Amygdala (tissue), 56 donors: ENCODE measurements around the gene KIZ.

Experiments
- DNase-seq, 56 donors: peaks; one replicate each; lab custom pipeline; 2025; lab: John Stamatoyannopoulos, UW

Gene KIZ

DNA sequence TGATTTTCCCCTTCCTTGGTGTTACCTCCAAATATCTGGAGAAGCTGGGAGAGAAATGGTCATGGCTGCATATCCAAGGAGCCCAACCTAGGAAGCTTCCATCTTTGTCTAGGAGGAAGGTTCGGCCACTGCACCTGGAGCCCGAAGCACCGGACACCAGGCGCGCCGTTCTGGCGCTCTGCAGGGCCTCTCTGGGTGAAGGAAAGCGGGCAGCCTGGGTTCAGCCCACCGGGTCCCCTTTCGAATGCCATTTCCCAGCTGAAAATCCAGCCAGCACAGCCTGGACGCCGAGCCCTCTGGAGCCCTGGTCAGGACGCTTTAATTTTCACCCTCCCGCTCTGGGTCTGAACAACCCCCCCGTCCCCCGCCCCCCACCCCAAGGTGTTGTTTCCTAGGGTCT lies 21.0 kb upstream of the KIZ start:
- DNase-seq = no peak

DNA sequence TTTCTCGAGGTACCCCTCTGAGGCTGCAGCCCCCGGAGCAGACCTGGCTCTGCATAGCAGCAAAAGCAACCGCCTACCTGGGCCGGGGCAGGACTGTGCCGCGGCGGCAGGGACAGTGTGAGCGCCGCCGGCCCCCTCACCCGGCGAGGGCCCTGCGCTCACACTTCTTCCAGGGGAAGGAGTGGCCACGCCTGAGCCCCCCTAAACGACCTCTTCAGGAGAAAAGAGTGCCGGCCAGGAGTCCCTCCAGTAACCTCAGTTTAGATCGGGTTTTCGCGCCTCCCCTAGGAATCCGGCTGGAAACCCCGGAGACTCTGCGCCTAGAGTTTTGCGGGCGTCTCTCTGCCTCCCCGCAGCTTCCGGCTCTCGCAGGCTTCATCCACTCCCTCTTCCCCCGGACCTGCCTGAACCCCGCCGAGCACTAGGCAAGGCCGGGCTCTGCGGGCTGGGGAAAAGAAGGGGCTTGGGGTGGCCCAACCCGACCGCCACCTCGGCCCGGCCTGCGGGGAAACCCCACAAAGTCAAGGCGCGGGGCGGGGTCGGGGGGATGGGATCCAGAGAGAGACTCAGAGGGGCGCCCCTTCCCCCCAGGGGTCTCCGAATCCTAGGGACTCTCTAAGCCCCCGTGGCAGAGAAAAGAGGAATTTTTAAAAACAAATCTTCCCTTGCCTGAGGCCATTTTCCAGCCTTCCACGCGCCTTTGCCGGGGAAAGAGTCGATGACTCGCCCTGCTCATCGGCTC lies 20.3 kb upstream of the KIZ start:
- DNase-seq = no peak

DNA sequence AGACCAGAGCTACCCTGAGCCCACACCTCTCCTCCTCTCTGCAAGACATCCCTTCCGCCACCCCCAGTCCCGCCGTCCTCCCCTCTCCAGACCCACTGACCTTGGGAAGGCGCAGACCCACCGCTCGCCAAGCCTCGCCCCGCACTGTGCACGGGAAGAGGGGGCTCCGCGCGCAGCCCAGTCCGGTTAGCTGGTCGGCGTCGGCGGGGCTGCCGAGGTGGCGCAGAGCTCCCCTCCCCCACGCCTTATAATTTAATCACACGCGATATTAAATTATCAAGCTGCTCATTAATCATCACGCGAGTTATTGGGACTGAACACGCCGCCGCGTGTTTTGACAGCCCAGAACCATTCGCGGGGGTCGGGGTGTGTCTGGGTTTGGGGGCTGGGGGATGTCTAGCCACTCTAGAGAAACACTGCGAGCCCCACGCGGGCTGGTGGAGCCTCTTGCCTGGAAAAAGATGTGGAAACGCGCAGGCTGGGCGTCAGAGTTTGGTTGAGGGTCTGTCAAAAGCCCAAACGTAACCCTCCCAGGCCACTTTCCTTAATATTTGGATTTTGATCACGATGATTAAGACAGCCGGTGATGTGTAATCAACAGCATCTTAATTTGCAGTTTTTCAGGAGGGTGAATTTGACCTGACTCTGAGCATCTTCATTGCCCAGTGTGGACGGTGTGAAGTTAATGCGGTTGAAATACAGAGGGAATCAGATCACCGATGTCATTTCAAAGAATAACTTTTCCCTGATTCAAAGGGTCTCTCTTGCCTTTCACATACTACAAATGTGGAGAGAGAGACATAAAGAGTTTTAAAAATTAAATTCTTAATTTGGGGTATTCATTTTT lies 19.5 kb upstream of the KIZ start, which contains the start of gene LINC00237:
Gene LINC00237, minus strand, starts transcription at position 188 of the 847 bp plus-strand sequence.
- no peak for DNase-seq

DNA sequence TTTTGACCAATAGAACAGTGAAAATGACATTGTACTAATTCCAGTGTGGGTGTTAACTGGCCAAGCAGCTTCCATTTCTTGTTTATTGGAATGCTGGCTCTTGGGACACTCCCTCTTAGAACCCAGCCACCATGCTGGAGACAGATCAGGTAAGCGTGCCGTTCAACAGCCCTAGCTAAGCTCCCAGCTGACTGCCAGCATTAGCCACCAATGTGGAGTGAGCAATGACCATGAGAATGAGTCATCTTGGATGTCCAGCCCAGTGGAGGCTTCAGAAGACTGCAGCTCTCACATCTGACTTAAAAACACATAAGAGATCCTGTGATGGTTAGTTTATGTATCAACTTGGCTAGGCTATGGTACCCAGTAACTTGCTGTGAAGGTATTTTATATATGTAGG lies 16.7 kb upstream of the KIZ start:
- no peak for DNase-seq

DNA sequence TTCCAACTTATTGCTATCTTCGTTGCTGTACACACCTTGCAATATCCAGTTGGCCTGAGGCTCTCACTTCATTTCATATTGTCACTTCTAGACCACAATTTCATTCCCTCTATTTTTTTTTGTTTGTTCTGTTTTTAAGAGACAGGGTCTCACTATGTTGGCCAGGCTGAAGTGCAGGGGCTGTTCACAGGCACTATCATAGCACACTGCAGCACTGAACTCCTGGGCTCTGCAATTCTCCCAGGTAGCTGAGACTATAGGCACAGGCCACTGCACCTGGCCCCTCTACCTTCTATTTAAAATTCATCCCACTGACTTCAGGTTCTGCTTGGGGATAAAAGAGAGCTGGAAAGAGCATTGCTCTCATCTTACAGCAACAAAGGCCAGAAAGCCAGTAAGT lies 15.1 kb upstream of the KIZ start:
- no peak for DNase-seq

DNA sequence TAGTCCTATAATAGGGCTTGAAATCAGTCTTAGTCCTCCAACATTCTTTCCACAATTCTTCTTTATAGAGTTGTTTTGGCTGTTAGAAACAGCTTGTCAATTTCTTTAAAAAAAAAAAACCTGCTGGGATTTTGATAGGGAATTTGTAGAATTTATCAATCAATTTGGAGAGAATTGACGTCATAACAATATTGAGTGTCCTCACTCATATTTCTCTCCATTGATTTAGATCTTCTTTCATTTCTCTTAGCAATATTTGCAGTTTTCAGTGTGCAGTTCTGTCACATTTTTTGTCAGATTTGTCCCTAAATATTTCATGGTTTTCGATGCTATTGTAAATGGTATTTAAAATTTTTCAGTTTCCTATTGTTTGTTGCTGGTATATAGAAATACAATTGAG lies 14.5 kb upstream of the KIZ start:
- no peak for DNase-seq

DNA sequence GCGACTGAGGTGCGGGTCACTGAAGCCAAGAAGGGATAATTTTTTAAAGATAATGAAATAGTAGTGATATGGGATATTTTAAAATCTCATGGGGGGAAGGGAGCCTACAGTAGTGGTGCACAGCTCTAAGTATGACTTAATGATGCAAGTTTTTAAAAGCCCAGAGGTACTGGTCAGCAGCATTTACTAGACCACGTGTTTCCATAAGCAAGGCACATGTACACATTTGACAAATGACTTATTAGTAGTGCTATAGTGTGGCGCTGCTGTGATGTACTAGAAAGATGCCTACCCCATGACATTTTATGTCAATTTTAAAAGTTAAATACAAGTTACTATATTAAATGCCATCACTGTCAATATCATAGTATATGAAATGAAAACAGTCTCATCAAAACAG lies 12.2 kb upstream of the KIZ start:
- no peak for DNase-seq

DNA sequence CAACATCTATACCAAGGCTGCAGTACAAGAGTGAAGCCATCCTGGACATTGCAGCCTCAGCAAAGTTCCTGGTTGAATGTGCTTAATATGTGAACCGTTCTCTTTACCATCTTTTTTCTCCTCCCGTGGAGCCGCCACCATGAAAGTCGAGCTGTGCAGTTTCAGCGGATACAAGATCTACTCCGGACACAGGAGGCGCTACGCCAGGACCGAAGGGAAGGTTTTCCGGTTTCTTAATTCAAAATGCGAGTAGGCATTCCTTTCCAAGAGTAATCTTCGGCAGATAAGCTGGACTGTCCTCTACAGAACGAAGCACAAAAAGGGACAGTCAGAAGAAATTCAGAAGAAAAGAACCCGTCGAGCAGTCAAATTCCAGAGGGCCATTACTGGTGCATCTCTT lies 11.3 kb upstream of the KIZ start:
- DNase-seq = no peak

DNA sequence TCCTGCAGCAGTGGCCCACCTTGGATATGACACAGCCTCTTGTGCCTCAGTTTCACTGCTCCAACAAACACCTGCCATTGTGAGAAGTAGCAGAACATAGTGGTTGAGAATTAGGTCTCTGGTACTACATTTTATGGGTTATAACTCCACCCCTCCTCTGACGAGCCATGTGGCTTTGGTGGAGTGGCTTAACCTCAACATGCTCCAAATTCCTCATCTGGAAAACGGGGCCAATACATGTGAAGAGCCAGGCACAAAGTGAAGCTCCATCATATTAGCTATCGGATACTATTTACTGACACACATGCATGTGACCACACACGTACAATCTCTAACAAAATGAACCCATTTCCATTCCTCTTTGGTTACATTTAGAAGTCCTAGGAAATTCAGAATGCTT lies 8.4 kb upstream of the KIZ start:
- DNase-seq = no peak

DNA sequence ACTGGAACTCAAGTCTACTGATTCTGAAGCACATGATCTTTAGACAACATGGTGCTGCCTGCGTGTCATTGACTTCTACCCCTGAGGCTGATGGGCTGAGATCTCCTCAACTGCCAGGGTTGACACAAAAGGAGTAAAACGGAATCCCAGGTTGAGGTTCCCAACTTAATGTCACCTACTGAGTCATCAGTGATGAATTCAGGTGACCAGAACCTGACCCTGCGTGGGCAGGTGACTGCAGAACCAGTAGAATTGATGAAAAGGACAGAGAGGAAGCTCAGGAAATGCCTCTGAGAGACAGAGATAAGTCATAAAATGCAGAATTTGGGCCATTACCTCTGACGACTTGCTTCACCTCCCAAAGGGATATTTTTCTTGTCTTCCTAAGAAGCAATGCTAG lies 7.7 kb upstream of the KIZ start:
- DNase-seq = no peak

DNA sequence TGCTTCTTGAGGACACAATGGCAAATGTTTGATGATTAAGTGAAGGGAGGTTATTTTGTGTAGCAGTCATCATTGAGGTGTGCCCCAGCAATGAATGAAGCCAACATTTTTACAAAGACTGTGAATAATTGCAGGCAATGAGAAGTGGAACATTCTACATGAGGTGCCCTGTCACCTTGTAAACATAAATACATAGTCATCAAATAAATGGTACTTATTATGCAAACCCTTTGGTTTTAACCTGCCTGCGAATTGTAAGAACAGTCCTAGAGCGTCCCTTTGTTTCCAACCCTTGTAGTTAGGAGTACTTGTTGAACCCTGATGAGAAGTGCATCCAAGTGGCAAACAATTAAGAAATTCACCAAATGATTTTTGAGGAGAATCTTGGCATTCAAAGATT lies 7.1 kb upstream of the KIZ start:
- DNase-seq = no peak

DNA sequence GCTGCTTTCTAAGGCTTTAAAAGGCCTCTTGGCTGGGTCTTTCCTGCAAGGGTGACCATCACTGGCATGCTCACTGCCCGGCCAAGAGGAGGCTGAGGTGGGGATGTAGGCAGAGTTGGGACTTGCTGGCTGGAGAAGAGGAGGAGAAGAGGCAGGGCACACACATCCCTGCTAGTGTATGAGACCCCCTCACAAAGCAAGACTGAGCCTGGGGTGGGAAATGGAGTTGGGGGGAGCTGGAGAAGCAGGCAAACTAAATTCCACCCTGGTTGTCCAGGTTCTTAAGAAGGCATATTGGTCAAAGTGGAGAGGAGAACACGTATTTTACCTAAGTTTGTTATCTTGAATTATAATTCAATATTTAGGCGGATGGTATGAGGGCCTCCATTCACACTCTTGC lies 1.7 kb upstream of the KIZ start:
- DNase-seq = no peak

DNA sequence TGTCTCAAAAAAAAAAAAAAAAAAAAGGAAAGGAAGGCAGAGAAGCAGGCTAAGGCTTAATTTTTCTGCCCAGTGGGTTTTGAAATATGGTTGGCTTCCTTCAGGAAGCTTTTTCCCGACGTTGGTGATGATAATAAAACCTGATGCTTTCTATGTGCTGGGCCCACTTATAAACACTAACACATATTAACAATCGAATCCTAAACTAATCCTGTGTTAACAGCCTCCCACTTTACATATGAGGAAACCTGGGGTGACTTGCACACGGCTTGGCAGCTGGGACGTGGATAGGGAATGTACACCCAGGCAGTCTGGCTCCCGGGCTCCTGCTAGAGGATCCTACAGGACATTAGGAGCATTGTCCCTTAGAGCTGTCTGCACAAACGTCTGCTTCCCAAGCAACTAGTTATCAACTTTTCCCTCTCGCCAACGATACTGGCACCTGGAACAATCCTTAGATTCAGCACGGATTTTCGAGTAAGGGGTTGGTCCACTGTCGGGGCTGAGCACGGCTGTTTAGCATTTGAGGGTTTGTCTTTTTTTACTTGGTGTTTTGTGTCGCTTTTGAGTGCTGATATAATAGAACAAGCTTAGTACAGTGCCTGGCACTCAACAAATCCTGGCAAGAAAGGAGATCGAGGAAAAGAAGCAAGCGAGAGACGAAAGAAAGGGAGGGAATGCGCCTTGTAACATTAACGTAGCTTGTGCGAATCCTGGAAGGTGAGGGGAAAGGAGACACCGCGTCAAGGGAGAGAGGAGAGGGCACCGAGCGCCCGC lies 622 bp upstream of the KIZ start:
- DNase-seq = peak in 20 of 56 donors; percentile 12 to 76 (median 50)

DNA sequence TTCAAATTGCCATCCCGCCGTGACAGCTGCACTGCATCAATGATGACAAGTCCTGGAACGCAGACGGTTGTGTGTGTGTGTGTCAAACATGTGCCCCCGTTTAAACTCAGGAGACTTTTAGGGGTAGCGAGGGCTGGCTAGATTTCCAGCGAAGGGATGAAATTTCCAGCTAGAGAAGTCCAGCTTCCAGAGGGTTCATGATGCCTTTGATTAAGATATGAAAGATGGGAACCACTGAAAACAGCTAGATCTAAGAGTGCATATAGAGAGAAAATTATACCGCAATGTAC lies 644 bp downstream of the KIZ start:
- peak in 7 of 56 donors; percentile 9 to 63 (median 40) for DNase-seq

DNA sequence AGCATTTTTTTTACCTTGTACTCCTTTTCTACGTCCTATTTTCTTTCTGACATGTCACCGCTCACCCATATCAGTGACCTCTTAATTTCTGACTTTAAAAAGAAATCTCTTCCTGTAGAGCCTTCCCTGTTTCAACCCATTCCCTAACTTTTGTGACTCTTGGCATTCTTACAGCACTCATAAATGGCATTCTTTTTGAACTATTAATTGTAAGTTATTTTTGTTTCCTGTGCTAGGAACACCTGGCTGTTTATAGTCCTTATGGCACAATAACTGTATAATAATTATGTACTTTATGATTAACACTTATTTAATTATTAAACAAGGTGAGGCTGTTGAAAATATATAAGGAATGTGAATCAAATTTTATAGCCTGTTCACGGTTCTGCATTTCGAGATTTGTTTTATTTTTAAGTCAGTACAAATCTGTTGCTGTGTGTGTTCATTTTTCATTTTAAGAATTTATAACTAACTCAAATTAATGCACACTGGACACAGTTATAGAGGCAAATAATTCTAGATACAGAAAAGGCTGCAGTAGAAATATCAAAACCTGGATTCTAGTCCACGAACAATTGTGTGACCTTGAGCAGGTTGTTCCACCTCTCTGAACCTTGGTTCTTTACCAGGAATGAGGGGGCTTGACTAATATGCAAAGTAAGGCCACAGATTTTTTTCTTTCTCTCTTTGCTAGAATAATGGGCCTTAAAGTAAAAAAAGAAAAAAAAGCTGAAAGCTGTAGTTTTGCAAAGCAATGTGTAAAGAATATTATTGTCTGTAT lies 1.5 kb downstream of the KIZ start:
- no peak for DNase-seq

DNA sequence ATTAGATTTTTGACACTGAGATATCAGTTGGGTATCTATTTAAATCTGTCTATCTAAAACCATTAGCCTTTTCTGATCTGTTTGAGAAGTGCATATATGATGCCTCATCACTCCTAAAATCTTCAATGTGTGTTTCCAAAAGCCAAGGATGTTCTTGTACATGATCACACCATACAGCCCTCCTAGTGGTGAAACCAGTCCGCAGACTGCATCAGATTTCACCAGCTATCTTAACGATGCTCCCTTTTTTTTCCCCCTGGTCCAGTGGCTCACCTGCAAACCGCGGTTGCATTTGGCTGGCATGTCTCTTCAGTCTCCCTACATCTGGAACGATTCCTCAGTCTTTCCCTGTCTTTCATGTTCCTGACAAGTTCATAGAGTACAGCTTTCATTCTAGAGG lies 4.0 kb downstream of the KIZ start:
- DNase-seq = no peak

DNA sequence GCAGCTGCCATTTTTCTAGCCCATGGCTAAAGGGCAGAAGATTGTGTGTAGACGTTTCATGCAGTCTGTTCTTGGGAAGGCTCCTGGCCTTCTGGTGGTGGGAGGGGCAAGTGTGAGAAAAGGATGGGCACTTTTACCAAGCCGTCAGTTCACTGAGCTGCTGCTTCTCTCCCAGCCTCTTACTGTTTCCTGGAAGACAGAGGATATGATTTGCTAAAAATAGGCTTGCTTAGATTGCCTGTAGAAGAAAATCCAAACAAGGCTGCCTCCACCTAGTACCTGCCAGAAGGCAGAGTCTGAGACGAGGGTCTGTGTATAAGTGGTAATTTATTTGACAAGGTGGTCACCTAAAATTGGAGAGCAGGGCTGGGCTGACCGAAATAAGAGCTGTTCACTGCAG lies 7.5 kb downstream of the KIZ start:
- no peak for DNase-seq

DNA sequence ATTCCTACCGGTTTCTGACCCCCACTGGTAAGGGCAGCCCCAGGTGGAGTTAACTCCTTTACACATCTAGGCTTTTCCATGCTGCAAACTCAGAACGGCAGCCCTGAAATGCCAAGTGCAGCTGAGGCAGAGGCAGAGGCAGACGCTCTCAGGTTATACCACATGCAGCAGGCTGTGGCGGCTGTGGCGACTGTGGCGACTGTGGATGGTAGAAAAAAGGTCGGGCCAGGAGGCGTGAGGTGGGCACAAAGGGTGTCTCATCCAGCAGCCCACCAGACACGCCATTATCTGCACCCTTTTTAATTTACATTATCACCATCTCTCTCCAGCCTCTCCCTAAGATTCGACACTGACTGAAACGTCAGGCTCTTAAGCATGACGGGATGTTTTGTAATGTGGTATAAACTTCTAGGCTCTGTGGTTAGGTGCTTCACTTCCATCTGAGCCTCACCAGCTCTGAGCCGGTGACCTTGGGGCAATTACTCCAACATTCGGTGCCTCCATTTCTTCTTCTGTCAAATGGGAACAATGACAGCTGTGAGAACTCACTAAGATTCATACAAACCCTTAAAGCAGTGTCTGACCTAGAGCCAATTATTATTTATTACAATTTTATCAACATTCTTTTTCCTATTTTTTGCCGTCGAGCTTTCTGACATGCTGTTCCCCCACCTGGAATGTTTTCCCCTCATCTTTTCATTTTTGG lies 8.2 kb downstream of the KIZ start:
- DNase-seq = no peak

DNA sequence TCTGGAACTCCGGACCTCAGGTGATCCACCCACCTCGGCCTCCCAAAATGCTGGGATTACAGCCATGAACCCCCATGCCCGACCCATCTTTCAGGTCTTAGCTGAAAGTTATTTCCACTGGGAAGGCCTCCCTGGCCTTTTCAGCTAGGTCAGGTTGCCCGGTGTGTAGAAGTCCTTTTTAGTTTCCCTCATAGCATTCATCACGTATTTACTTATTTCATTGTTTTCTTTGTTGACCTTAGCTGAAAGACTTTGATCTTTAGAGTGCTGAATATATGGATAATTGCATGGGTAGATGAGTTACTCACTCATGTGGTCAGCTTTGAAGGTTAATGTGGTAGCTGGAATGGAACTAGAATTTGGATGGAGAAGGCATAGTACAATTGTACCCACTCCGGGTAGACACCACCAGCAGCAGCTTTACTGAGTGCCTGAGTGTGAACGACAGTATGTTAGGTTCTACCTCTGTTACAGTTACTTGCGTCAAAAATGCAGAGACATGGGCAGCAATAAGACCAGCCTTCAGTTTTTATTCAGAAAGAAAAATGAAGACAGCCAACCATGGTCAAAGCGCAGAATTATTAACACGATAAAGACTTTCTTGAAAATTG lies 9.1 kb downstream of the KIZ start:
- DNase-seq = no peak
